Globus pallidus (tissue), 1 donor: ENCODE measurements around the gene C5orf58.
A peak's percentile ranks its signal among the peaks of the same experiment; 100 is the strongest.

Experiments
- DNase-seq: peaks from one replicate; pipeline ENCODE4 v3.0.0-alpha.2; 2015; ENCODE audit warnings: low spot score

Gene C5orf58

GRCh38 chr5:170232786-170233185 is at the start of gene C5orf58:
Gene C5orf58, plus strand, starts transcription at chr5:170232985. Its CDS starts 1,992 bp downstream, at chr5:170234977.
- no peak for DNase-seq

- peak; percentile 42 for DNase-seq
These were observed 48.7 kb upstream of the C5orf58 start for GRCh38 chr5:170183816-170184687.

- no peak for DNase-seq
These were observed 48.0 kb upstream of the C5orf58 start for GRCh38 chr5:170184737-170185136.

GRCh38 chr5:170186156-170186555 is 46.6 kb upstream of the C5orf58 start:
- no peak for DNase-seq

GRCh38 chr5:170186856-170187255 is 45.9 kb upstream of the C5orf58 start:
- no peak for DNase-seq

GRCh38 chr5:170190436-170191134 is 42.2 kb upstream of the C5orf58 start:
- no peak for DNase-seq

GRCh38 chr5:170192829-170193228 is 40.0 kb upstream of the C5orf58 start:
- no peak for DNase-seq

- DNase-seq, result no peak
These were observed 36.8 kb upstream of the C5orf58 start for GRCh38 chr5:170195961-170196360.

GRCh38 chr5:170200876-170201275 is 31.9 kb upstream of the C5orf58 start:
- DNase-seq, result no peak

- DNase-seq, result no peak
These were observed 31.5 kb upstream of the C5orf58 start for GRCh38 chr5:170201311-170201710.

GRCh38 chr5:170202117-170202516 is 30.7 kb upstream of the C5orf58 start:
- no peak for DNase-seq

- no peak for DNase-seq
These were observed 28.6 kb upstream of the C5orf58 start for GRCh38 chr5:170204202-170204601.

- no peak for DNase-seq
These were observed 26.6 kb upstream of the C5orf58 start for GRCh38 chr5:170206216-170206615.

GRCh38 chr5:170206958-170207357 is 25.8 kb upstream of the C5orf58 start:
- no peak for DNase-seq

- no peak for DNase-seq
These were observed 21.0 kb upstream of the C5orf58 start for GRCh38 chr5:170211575-170212334.

- DNase-seq, result peak; percentile 46
These were observed 16.4 kb upstream of the C5orf58 start for GRCh38 chr5:170216257-170216864.

- no peak for DNase-seq
These were observed 15.0 kb upstream of the C5orf58 start for GRCh38 chr5:170217831-170218230.

- no peak for DNase-seq
These were observed 14.1 kb upstream of the C5orf58 start for GRCh38 chr5:170218726-170219125.

GRCh38 chr5:170219615-170220014 is 13.2 kb upstream of the C5orf58 start:
- no peak for DNase-seq

- no peak for DNase-seq
These were observed 12.6 kb upstream of the C5orf58 start for GRCh38 chr5:170220191-170220590.

- DNase-seq, result peak; percentile 70
These were observed 11.5 kb upstream of the C5orf58 start for GRCh38 chr5:170221327-170221741.

GRCh38 chr5:170223360-170223759 is 9.4 kb upstream of the C5orf58 start:
- DNase-seq, result no peak
